Ascending aorta (tissue), 2 donors: ENCODE data around the gene EHD4. TPM values are rescaled to one million over a fixed set of nuclear protein-coding genes. Genes with fewer than 3 reads are reported as not detected.
A peak's percentile ranks its signal among the peaks of the same experiment; 100 is the strongest.

Source experiments
- DNase-seq, 2 donors: peaks; one replicate each; pipeline ENCODE4 v3.0.0-alpha.2; 2019; ENCODE audit warnings: low spot score in 2 of 2
- H3K27ac ChIP-seq, 2 donors: fragments of 200-600 bp; sonication (generic); one replicate each; pipeline ENCODE4 v1.5.1; 2016 to 2017; ENCODE audit warnings: mild to moderate bottlenecking in 1 of 2
- H3K27me3 ChIP-seq: fragments of 200-600 bp; sonication (generic); one replicate; pipeline ENCODE4 v1.5.1; 2017
- H3K36me3 ChIP-seq, 2 donors: fragments of 200-600 bp; sonication (generic); one replicate each; pipeline ENCODE4 v1.5.1; 2016
- H3K4me1 ChIP-seq, 2 donors: fragments of 200-600 bp; sonication (generic); one replicate each; pipeline ENCODE4 v1.5.1; 2016 to 2017; ENCODE audit warnings: mild to moderate bottlenecking in 1 of 2
- H3K4me3 ChIP-seq, 2 donors: fragments of 200-600 bp; sonication (generic); one replicate each; pipeline ENCODE4 v1.5.1; 2016 to 2017; ENCODE audit warnings: mild to moderate bottlenecking in 1 of 2
- H3K9me3 ChIP-seq, 2 donors: fragments of 200-600 bp; sonication (generic); one replicate each; pipeline ENCODE4 v1.5.1; 2016
- intact Hi-C: fragments of 100-400 bp; cut with DNase I; formaldehyde crosslinking; loops from one replicate; pipeline ENCODE4 v1.15.1; 2023
- total RNA-seq: library from RNA; depleted of rRNA; stranded (reverse); fragments of >200 nt; gene quantifications from one replicate; pipeline ENCODE4 v1.1.0, GENCODE V29; 2016
- TF ChIP-seq, protein P1 (sequence below), 3 experiments: fragments of 200-600 bp in 2 of 3; fragments of 450-650 bp in 1 of 3; sonication (generic) in 2 of 3; IDR thresholded peaks; one replicate each; pipeline ENCODE4 v1.5.1; 2016 to 2019; ENCODE audit warnings: antibody characterized with exemption in 3 of 3, mild to moderate bottlenecking in 1 of 3, moderate library complexity in 1 of 3

The EHD4 gene
- total RNA-seq, 1 donor from 2014 or later = 70.4 TPM

GRCh38 chr15:41928637-41929620 is 43.4 kb downstream of the EHD4 start:
- TF ChIP-seq, protein P1, sequence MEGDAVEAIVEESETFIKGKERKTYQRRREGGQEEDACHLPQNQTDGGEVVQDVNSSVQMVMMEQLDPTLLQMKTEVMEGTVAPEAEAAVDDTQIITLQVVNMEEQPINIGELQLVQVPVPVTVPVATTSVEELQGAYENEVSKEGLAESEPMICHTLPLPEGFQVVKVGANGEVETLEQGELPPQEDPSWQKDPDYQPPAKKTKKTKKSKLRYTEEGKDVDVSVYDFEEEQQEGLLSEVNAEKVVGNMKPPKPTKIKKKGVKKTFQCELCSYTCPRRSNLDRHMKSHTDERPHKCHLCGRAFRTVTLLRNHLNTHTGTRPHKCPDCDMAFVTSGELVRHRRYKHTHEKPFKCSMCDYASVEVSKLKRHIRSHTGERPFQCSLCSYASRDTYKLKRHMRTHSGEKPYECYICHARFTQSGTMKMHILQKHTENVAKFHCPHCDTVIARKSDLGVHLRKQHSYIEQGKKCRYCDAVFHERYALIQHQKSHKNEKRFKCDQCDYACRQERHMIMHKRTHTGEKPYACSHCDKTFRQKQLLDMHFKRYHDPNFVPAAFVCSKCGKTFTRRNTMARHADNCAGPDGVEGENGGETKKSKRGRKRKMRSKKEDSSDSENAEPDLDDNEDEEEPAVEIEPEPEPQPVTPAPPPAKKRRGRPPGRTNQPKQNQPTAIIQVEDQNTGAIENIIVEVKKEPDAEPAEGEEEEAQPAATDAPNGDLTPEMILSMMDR (IDR thresholded peaks at IDR 0.05) = no peak
- Histone ChIP-seq H3K9me3 (no peaks in the 10 kb centered on the region), H3K27me3 (no peaks in the 10 kb centered on the region), H3K36me3 (peaks cover 0 to 12% of the 10 kb centered on the region in 2 donors), H3K27ac (peak overlapping the region; percentile 68 to 80), H3K4me1 (peaks cover 30 to 70% of the 10 kb centered on the region in 2 donors), H3K4me3 (no peak overlapping the region)
- intact Hi-C loops = loop anchor here (5.0 kb wide), 1 partner anchor 128 kb away; no protein-coding TSS in a partner anchor
- no peak for DNase-seq

GRCh38 chr15:41928100-41928499 is 44.3 kb downstream of the EHD4 start:
- no peak for DNase-seq
- Histone ChIP-seq H3K4me1 (peaks cover 21 to 61% of the 10 kb centered on the region in 2 donors), H3K27me3 (no peaks in the 10 kb centered on the region), H3K36me3 (peaks cover 0 to 14% of the 10 kb centered on the region in 2 donors), H3K9me3 (no peaks in the 10 kb centered on the region), H3K4me3 (no peak overlapping the region), H3K27ac (peak overlapping the region; percentile 68 to 80)
- intact Hi-C loops = loop anchor here (5.0 kb wide), 1 partner anchor 129 kb away; no protein-coding TSS in a partner anchor
- TF ChIP-seq, protein P1 (IDR thresholded peaks at IDR 0.05) = no peak

- Histone ChIP-seq H3K4me3 (no peak overlapping the region), H3K4me1 (peaks cover 19 to 56% of the 10 kb centered on the region in 2 donors), H3K27me3 (no peaks in the 10 kb centered on the region), H3K27ac (peak overlapping the region; percentile 37 to 68), H3K9me3 (no peaks in the 10 kb centered on the region), H3K36me3 (peaks cover 0 to 14% of the 10 kb centered on the region in 2 donors)
- TF ChIP-seq, protein P1 (IDR thresholded peaks at IDR 0.05) = no peak
- intact Hi-C loops = loop anchor here (5.0 kb wide), 1 partner anchor 130 kb away; no protein-coding TSS in a partner anchor
- no peak for DNase-seq
Observed at GRCh38 chr15:41927536-41927935, 44.8 kb downstream of the EHD4 start.

GRCh38 chr15:41926185-41927056 is 45.9 kb downstream of the EHD4 start:
- no peak for DNase-seq
- Histone ChIP-seq H3K4me1 (peaks cover 19 to 52% of the 10 kb centered on the region in 2 donors), H3K27ac (peak overlapping the region; percentile 38 to 56), H3K27me3 (no peaks in the 10 kb centered on the region), H3K4me3 (no peak overlapping the region), H3K9me3 (no peaks in the 10 kb centered on the region), H3K36me3 (peaks cover 0 to 14% of the 10 kb centered on the region in 2 donors)
- TF ChIP-seq, protein P1 (IDR thresholded peaks at IDR 0.05) = no peak
- intact Hi-C loops = loop anchor here (5.0 kb wide), 1 partner anchor 131 kb away; no protein-coding TSS in a partner anchor

- no peak for DNase-seq
Observed at GRCh38 chr15:41925086-41925608, 47.2 kb downstream of the EHD4 start.

More at GRCh38 chr15:41925086-41925608, 47.2 kb downstream of the EHD4 start:
- TF ChIP-seq, protein P1 (IDR thresholded peaks at IDR 0.05) = no peak
- no peak overlapping the region for H3K4me3 ChIP-seq
- intact Hi-C loops = loop anchor here (5.0 kb wide), 1 partner anchor 132 kb away; no protein-coding TSS in a partner anchor
- no peak overlapping the region for H3K27ac ChIP-seq
- H3K4me1 ChIP-seq = peaks cover 20 to 55% of the 10 kb centered on the region in 2 donors
- no peaks in the 10 kb centered on the region for H3K27me3 ChIP-seq
- H3K36me3 ChIP-seq = peaks cover 0 to 14% of the 10 kb centered on the region in 2 donors
- H3K9me3 ChIP-seq = no peaks in the 10 kb centered on the region
